HG02973 (cell line): ENCODE results near the gene FAM13A.
A peak's percentile ranks its signal among the peaks of the same experiment; 100 is the strongest.

Experiments
- ATAC-seq: cut with Tn5 transposase; IDR thresholded peaks from one replicate; pipeline ENCODE4 v1.9.1; 2021; ENCODE audit warnings: moderate library complexity; ENCODE audit not compliant: unreplicated experiment

Gene FAM13A

GRCh38 chr4:88818631-88819470 lies 238.1 kb downstream of the FAM13A start:
- ATAC-seq: no peak

- ATAC-seq: no peak
These were observed 239.2 kb downstream of the FAM13A start for GRCh38 chr4:88817740-88818139.

DNA sequence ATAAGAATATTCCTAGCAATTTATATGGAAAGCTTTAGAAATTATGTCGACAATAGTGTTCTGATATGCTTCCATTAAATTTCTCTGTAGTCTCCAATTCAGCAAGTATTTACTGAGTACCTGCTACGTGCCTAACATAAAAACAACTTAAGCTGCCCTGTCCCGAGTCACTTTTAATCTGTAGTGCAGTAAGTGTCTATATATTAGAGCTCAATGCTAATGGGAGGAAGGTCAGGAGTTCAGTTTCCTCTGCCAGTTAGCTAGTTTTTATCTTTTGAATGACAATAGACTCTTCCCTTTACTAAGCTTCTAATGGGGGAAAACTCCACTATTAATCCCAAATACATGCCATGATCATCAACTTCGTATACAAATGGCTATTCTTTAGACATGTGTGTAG lies 240.6 kb downstream of the FAM13A start:
- ATAC-seq: no peak

DNA sequence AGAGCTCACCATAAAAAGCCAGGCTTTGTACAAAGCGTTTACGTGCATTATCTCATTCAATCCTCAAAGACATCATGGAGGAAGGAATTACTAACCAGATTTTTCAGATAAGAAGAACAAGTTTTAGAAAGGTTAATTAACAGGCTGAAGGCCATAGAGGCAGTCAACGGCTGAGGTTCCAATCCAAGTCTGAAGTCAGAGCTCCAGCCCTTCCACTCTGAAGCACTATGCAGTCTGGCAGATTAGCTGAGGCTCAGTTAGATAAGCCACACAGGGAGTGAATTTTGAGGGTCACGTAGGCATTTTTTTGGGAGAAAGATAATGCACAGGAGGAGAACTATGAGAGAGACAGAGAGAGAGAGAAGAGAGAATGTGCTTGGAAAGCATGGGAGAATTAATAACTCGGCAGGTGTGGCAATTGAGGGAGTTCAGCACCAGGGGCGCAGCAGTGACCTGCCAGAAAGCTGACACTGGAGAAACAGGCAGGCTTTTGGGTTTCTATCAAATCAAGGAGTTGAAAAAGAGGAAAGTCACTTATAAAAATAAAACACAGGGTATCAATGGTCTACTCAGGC lies 242.9 kb downstream of the FAM13A start:
- no peak for ATAC-seq

DNA sequence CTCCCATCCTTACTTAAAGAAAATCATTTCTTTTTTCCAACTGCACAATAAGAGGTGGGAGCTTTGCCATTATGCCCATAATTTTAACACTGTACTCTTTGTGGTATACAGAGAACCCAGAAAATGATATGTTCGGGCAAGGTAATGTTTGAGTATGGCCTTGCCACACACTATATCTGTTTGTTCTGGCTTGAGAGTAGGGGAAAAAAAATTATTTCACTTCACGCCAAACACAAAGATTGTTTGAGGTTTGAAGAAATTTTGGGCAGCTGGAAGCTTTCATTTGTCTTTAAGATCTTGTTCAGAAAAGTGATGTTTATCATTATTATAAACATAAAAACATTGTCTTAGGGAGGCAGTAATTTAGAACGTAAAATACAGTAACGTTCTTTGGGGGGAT lies 244.0 kb downstream of the FAM13A start:
- ATAC-seq: no peak

GRCh38 chr4:88812420-88812819 lies 244.6 kb downstream of the FAM13A start:
- ATAC-seq: no peak

DNA sequence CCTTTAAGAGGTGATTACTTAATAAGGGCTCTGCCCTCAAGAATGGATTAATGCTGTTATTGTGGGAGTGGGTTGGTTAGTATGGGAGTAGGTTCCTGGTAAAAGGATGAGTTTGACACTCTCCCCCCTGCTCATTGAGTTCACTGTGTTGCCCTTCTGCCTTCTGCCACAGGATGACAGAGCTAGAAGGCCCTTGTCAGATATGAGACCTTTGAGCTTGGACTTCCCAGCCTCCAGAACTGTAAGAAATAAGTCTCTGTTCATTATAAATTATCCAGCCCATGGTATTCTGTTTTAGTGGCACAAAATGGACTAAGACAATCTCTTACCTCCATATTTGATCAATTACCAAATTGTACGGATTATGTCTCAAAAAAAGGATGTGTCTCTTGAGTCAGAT lies 245.1 kb downstream of the FAM13A start:
- no peak for ATAC-seq

DNA sequence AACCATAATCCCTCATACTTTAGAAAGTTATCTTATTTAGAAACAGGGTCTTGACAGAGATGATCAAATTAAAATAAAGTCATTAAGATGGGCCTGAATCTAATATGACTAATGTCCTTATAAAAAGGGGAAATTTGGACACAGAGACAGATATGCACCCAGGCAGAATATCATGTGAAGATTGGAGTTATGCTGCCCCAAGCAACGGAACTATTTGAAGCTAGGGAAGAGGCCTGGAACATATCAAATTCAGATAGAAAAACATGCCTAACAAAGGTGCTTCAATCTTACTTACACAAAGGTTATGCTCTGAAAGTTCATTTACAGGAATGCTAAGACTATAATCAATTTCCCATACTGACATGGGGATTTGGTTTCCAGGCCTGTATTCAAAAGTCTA lies 246.7 kb downstream of the FAM13A start:
- no peak for ATAC-seq

DNA sequence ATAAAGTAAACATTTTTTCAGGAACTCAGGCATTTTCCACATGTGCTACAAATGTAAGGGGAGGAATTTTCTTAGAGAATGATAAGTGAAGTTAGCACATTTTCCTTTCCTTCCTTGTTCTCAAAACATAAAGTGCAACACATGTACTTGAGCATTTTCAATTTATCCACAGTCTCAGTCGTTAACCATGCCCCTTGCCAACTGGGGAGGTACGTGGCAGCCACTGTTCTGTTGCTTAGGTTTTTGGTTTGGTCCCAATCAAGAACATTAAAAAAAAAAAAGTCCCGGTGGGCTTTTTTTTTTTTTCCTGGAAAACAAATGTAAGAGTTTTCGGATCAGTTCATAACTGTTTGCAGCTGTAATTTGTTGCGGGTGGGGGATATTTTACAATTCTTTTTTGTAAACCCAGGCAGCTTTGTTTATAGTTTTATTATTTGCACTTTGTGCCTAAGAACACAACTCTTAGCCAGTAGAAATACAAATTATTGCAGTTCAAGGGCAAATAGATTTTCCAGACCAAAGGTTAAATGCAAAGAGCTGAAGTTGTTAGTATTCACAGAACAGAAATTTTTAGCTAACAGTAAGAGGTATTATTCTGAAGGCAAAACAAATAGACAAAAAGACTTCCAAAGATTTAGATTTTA lies 247.3 kb downstream of the FAM13A start:
- ATAC-seq: no peak

DNA sequence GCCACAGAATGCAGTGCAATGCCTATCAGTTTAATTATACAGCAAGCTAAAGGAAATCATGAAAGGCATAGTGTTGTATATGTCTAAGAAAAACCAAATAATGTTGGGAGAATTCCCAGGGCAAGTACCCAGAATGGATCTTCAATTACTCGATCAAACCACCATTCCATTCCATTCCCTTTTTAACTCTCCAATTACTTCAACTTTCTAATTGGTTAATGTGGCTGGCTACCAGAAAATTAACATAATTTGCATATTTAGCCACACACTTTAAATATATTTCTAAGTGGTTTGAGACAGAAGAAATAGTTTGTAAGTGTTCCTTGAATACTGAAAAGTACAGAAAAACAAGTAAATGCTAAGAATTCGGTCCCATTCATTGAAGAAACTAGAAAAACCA lies 247.9 kb downstream of the FAM13A start:
- ATAC-seq: no peak

DNA sequence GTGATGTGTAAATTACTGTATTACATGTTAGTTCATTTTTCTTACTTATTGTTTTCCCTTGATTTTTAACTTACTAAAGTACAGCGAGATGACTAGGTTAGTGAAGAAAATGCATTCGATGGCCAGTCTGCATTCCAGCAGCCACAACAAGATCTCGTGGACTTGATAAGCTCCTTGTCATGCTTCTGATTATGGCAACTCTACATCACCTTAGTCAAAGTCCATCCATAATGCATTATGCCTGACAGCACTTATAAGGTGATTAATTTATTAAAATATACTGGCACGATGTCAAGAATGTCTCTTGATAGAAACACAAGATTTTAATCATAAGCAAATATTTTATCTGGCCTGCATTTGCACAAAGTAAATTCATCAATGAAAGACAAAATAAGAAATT lies 249.5 kb downstream of the FAM13A start:
- ATAC-seq: no peak

GRCh38 chr4:88804234-88804633 lies 252.8 kb downstream of the FAM13A start:
- no peak for ATAC-seq

GRCh38 chr4:88803600-88804096 lies 253.3 kb downstream of the FAM13A start:
- peak; percentile 84 for ATAC-seq

- no peak for ATAC-seq
These were observed 254.2 kb downstream of the FAM13A start for GRCh38 chr4:88802585-88803286.

GRCh38 chr4:88802138-88802537 lies 254.8 kb downstream of the FAM13A start:
- ATAC-seq: no peak

DNA sequence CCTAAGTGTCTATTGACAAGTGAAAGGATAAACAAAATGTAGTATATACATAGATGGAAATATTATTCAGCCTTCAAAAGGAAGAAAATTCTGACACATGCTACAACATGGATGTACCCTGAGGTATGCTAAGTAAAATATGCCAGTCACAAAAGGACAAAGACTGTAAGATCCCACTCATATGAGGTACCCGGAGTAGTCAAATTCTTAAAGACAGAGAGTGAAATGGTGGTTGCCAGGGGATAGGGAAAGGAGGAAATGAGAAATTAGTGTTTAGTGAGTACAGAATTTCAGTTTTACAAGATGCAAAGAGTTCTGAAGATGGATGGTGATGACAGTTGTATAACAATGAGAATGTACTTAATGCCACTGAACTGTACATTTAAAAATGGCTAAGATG lies 257.1 kb downstream of the FAM13A start:
- no peak for ATAC-seq

DNA sequence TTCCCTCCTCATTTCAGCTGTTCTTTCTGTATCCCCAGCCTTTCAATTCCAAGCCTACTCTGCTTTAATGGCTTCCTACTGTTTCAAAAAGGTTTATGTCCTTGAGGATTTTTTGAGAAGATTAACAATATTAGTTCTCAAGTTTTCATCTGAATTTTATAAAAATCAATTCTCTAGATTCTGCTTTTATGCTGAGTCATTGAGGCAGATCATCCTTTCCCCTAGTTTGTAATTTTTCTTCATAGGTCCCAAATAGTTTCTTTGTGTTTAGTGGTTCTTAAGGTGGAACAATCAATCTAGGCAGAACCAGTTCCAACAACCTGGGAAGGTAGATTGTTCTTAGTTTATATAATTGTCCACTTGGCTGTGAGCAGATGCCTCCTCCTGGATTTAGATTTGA lies 259.3 kb downstream of the FAM13A start:
- ATAC-seq: no peak

DNA sequence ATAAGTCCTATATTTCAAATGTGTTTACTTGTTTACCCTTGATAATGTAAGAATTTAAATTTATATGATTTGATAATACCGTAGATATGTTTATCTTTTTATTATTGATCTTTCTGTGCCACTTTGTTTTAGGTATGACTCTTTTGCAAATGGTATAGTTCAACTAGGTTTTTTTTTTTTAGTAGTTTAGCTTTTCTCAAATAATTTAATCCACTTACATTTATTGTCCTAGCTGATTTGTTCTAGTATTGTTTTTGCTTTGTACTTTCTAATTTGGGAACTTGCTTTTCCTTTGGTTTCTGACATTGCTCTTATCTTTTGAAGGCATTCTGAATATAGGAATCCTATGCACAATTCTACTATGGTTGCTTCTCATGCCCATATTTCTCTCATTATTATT lies 260.4 kb downstream of the FAM13A start:
- ATAC-seq: no peak

DNA sequence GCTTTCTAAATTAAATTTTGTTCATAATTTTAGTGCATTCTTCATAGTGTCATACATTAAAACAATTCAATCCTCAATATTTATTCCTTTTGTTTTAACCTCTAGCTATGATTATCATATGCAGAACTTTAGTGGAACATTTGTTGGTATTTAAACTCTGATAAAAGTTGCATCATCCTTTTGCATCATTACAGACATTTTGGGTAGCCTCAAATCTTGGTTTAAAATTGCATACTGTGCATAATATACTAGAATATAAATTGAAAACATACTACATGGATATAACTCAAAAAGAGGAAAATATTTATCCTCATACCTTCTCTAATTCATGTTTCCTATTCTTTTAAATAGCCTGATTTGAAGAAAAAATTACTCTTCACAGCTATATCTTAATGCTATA lies 262.0 kb downstream of the FAM13A start:
- no peak for ATAC-seq

DNA sequence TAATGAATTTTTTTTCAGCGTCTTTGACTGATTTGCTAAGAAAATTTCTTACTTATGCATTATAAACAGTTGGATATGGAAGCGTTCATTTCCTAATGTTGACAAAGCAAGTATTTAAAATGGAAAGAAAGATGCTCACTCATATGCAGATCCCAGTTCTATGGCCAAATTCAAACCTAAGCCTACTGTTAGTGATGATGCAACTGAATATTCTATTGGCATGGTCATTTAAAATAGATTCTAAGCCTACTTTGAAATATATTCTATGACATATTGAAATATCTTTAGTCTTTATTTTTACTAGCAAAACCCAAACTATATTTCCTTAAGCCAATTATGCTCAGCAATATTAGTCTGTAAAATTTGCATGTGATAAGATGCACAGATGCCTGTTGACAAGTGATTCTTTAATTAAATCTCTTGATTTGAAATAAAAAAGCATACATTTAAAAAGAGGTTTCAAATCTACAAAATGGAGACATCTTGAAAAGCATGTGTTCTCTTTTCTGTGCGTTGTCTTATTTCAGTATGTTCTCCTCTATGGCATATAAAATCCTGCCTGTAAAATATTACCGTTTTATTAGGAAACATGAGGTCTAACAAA lies 262.8 kb downstream of the FAM13A start:
- ATAC-seq: no peak

GRCh38 chr4:88793475-88793874 lies 263.5 kb downstream of the FAM13A start:
- peak; percentile 57 for ATAC-seq
